Lower leg skin (tissue), 4 donors: ENCODE results near the gene WDR73. TPM values are rescaled to one million over a fixed set of nuclear protein-coding genes. Genes with fewer than 3 reads are reported as not detected.

Experiments
- DNase-seq, 2 donors: peaks; one replicate each; pipeline ENCODE4 v3.0.0-alpha.2; 2019; ENCODE audit warnings: low spot score in 2 of 2
- H3K4me3 ChIP-seq: fragments of 200-600 bp; sonication (generic); 2 replicates; pipeline ENCODE4 v1.5.1; 2017; ENCODE audit warnings: mild to moderate bottlenecking, low read depth; ENCODE audit not compliant: poor library complexity, severe bottlenecking
- POLR2A ChIP-seq, 2 donors: fragments of 450-650 bp; IDR thresholded peaks; one replicate each; pipeline ENCODE4 v1.6.1; 2016 to 2017; ENCODE audit warnings: antibody characterized with exemption in 2 of 2, mild to moderate bottlenecking in 1 of 2, moderate library complexity in 1 of 2
- WGBS, 2 donors: methylation state at CpG; one replicate each; pipeline ENCODE4 v1.1.5; 2018; 5-methylcytosine and 5-hydroxymethylcytosine counted together
- intact Hi-C: fragments of 100-400 bp; cut with DNase I; formaldehyde crosslinking; loops from one replicate; pipeline ENCODE4 v1.15.0; 2023; ENCODE audit warnings: low total_unique reads
- total RNA-seq, 4 donors: library from RNA; depleted of rRNA; stranded (reverse); fragments of >200 nt; gene quantifications; one replicate each; pipeline ENCODE4 v1.1.0, GENCODE V29; 2016
- TF ChIP-seq, protein P1 (sequence below), 3 donors: fragments of 450-650 bp; IDR thresholded peaks; one replicate each; pipeline ENCODE4 v1.5.1; 2016; ENCODE audit warnings: antibody characterized with exemption in 3 of 3, mild to moderate bottlenecking in 3 of 3, moderate library complexity in 2 of 3

The WDR73 gene
- total RNA-seq, 4 donors from 2014 or later, result 10.0 to 26.5 (median 18.9) TPM

DNA sequence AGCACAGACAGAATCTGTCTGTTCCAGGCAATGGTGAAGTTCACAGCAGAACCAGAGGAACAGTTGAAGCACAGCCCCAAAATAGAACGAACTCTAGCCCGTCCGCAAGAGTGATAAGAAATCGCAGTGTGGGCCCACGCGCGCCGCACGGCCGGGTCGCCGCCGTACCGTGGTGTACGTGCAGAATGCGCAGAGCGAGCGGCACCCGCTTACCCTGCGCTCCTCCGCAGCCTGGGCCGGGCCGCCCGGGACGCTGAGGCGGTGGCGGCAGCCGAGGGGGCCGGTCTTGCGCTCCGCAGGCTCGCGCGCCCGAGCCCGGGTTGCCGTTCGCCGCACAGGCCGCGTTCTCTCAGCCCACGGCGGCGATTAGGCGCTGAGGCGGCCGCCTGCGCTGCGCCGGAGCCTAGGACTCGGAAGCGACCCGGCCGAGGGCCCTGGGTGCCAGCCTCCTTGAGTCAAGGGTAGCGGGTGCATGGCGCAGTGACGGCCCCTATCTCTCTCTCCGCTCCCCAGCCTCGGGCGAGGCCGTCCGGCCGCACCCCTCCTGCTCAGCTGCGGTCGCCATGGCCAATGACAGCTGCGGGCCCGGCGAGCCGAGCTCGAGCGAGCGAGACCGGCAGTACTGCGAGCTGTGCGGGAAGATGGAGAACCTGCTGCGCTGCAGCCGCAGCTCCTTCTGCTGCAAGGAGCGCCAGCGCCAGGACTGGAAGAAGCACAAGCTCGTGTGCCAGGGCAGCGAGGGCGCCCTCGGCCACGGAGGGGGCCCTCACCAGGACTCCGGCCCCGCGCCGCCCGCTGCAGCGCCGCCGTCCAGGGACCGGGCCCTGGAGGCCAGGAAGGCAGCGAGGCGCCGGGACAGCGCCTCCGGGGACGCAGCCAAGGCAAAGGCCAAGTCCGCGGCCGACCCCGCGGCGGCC is 20.5 kb downstream of the WDR73 start:
- WGBS, 2 donors, result 1% methylated on average over 34 to 92 of the region's 105 CpGs
- no peak for TF ChIP-seq POLR2A (IDR thresholded peaks at IDR 0.05)
- TF ChIP-seq, protein P1, sequence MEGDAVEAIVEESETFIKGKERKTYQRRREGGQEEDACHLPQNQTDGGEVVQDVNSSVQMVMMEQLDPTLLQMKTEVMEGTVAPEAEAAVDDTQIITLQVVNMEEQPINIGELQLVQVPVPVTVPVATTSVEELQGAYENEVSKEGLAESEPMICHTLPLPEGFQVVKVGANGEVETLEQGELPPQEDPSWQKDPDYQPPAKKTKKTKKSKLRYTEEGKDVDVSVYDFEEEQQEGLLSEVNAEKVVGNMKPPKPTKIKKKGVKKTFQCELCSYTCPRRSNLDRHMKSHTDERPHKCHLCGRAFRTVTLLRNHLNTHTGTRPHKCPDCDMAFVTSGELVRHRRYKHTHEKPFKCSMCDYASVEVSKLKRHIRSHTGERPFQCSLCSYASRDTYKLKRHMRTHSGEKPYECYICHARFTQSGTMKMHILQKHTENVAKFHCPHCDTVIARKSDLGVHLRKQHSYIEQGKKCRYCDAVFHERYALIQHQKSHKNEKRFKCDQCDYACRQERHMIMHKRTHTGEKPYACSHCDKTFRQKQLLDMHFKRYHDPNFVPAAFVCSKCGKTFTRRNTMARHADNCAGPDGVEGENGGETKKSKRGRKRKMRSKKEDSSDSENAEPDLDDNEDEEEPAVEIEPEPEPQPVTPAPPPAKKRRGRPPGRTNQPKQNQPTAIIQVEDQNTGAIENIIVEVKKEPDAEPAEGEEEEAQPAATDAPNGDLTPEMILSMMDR (IDR thresholded peaks at IDR 0.05), result no peak
- peak; percentile 54 to 94 for DNase-seq
- intact Hi-C loops, result no loop called here
- peak overlapping the region; percentile 34 for H3K4me3 ChIP-seq

- H3K4me3 ChIP-seq, result peak overlapping the region; percentile 26
- DNase-seq, result no peak
- TF ChIP-seq, protein P1 (IDR thresholded peaks at IDR 0.05), result no peak
- TF ChIP-seq POLR2A (IDR thresholded peaks at IDR 0.05), result no peak
- WGBS, 2 donors, result 25 to 30% methylated on average over 7 of the region's 7 CpGs
- intact Hi-C loops, result no loop called here
These were observed 22.3 kb downstream of the WDR73 start for GRCh38 chr15:84631706-84632272.

DNA sequence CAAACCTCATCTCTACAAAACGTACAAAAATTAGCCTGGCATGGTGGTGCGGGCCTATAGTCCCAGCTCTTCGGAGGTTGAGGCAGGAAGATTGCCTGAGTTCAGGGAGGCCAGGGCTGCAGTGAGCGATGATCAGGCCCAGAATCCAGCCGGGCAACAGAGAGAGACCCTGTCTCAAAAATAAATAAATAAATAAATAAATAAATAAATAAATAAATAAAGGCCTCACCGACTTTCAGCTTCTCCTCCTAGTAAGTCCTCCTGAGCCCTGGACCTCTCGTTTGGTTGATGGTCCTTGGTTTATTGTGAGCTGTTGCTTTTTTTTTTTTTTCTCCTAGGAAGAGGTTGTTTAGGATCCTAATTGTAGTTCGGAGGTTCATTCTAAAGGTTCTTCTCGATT is 25.1 kb downstream of the WDR73 start:
- no peak for TF ChIP-seq POLR2A (IDR thresholded peaks at IDR 0.05)
- TF ChIP-seq, protein P1 (IDR thresholded peaks at IDR 0.05), result no peak
- DNase-seq, result no peak
- intact Hi-C loops, result no loop called here
- WGBS, 2 donors, result 94% methylated on average over 9 of the region's 9 CpGs
- no peak overlapping the region for H3K4me3 ChIP-seq

- WGBS, 2 donors, result 72 to 91% methylated on average over 2 of the region's 2 CpGs
These were observed 29.0 kb downstream of the WDR73 start for GRCh38 chr15:84625123-84625522.

GRCh38 chr15:84624359-84624758 is 29.7 kb downstream of the WDR73 start:
- intact Hi-C loops, result no loop called here
- no peak for DNase-seq
- no peak for TF ChIP-seq POLR2A (IDR thresholded peaks at IDR 0.05)
- TF ChIP-seq, protein P1 (IDR thresholded peaks at IDR 0.05), result no peak
- H3K4me3 ChIP-seq, result no peak overlapping the region
- 93 to 96% methylated on average over 6 of the region's 7 CpGs for WGBS, 2 donors

More at GRCh38 chr15:84625123-84625522, 29.0 kb downstream of the WDR73 start:
- TF ChIP-seq, protein P1 (IDR thresholded peaks at IDR 0.05), result no peak
- TF ChIP-seq POLR2A (IDR thresholded peaks at IDR 0.05), result no peak
- intact Hi-C loops, result no loop called here
- no peak for DNase-seq
- no peak overlapping the region for H3K4me3 ChIP-seq
